GM20431 (cell line): ENCODE measurements around the gene EFNA5.
"Not testable (repeated sequence)": the region's sequence is repeated elsewhere in the genome, so short reads cannot be mapped to it uniquely, and the experiment has no call there.

Source experiments
- in situ Hi-C: fragments of 300-500 bp; cut with MseI, MboI; formaldehyde crosslinking; loops from one replicate; pipeline ENCODE4 v1.15.0; 2020; ENCODE audit warnings: low sequenced_read_pairs; ENCODE audit not compliant: unreplicated experiment

EFNA5 gene

DNA sequence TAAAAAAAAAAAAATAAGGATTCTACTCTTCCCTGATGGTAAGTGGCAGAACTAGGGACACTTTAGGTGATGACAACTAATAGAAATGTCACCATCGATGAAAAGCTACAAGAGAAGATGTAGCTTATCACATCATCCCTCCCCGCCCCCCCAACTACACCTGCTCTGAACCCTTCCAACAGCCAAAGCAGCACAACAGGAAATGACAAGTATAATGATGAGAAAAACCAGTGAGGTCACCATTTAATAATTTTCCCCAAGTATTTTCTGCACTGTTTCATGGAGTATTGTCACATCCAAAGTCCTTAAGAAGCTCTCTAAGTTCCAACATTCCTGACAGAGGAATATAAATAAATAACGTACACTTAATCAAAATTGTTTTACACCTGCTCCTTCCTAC is 221.4 kb downstream of the EFNA5 start:
- in situ Hi-C loops: no loop called here

DNA sequence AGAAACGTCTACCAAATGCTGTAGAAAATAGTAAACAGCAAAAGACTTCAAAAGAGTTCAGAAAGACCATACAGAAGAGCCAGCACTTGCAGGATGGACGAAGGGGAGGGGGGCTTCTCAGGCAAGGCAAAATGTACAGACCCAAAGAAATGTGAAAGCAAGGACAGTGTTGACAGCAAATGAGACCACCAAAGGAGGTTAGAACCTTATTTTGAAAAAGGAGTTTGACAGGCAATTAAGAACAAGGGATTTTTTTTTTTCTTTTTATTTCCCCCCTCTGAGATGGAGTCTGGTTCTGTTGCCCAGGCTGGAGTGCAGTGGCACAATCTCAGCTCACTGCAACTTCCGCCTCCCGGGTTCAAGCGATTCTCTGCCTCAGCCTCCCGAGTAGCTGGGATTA is 223.2 kb downstream of the EFNA5 start:
- in situ Hi-C loops: no loop called here

DNA sequence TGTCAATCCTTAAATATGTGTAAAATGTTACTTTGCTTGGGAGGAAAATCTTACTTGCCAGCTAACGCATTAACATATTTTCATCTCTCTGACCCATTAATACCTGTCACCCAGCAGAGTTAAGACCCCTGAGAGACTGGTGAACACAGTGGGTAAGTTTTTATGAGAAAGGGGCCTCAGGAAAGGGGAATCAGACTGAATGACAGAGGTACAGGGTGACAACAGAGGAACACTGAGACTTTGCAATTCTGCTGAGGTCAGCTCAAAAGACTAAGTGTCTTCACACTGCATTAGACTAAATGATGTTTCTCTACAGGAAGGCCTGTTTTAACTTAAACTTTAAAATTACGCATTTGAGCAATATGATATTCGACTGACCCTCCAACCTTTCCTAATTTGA is 223.8 kb downstream of the EFNA5 start:
- in situ Hi-C loops: no loop called here

DNA sequence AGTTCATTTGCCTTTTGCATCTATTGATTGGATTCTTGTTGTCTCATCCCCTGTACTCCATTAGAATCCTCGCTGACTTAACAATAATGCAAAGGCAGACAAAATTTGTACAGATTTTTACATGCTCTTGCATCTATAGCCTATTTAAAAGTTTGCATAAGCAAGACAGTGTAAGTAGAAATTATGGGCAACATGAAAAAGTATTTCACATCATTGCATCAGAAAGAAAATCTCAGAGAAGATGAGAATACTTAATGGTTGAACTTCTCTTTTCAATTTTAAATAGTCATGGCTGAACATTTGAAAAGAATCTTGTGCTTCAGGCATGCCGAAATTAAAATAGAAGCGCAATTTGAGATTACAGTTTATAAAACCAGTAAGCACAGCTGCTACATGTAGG is 226.4 kb downstream of the EFNA5 start:
- in situ Hi-C loops: no loop called here

GRCh38 chr5:107443897-107444296 is 226.8 kb downstream of the EFNA5 start:
- in situ Hi-C loops: no loop called here

- in situ Hi-C loops: no loop called here
Observed at GRCh38 chr5:107442452-107442851, 228.3 kb downstream of the EFNA5 start.

DNA sequence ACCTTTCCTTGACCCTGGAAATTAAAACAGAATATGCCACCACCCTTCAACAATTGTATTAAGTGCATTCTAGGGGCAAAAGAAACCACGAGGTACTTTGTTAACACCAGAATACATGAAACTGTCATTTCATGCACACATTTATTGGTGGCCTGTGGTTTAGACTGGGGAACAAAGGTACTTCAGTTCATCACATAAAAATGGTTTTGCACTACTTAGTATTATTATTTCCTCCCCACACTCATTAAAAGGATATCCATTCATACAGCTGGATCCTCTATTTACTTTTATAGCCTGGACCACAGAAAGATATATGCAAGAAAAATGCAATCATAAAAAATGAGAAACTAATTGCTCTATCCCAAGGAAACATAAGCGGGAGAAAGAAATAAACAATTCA is 230.9 kb downstream of the EFNA5 start:
- in situ Hi-C loops: no loop called here

DNA sequence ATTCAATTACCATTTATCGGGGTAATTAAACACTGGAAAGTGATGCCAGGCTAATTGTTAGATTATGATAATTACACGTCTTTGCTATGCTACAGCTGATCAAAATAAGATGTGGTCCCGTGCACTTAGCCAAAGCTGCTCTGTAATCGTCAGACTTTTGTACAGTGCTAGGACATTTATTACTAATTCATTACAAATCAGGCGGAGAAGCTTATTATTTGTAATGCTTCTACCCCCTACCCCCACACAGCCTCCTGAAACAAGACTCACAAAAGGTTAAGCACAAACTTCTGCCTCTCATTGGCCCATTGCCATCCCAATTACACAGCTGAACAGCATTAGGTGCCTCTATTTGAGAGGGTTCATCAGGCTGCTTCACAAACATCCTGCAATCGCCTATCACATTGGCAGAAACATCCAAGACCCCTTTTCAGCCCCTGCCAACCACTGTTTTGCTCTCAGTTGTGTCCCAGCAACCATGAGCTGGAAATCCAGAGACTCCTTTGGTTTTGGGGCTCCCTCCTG is 232.7 kb downstream of the EFNA5 start:
- in situ Hi-C loops: no loop called here

DNA sequence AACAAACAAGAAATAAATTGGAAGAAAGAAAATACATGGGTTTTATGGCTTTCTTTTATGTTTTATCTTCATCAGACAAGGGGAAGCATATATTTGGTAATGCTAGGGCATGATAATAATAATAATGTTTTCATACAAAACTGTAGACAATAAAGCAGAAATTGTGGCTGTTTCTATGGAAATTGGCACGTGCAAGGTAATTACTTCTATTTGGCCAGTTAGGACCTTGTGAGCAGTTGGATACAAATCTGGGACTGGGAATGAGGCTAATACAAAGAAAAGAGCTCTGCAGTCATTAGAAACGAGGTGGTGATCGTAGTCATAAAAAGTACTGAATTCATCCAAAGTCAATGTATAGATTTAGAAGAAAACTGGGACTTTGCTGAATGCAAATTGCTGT is 233.6 kb downstream of the EFNA5 start:
- in situ Hi-C loops: no loop called here

GRCh38 chr5:107436201-107436600 is 234.5 kb downstream of the EFNA5 start:
- in situ Hi-C loops: no loop called here

DNA sequence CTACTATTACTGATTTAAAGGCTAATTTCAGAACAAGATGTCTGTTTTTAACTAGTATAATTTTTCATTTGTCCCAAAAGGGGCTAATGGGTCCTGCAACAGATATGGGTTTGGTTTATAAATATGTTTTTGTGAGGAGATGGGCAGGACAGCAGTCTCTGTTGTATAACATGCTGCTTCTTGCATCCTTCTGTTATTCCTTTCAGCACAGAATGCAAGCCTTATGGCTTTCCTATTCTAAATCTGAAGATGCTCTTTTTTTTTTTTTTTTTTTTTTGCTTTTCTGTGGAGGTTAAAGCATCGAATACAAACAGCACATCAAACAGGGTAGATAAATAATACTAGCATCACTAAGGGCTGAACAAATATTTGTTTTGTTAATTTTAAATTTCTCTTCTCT is 235.7 kb downstream of the EFNA5 start:
- in situ Hi-C loops: no loop called here

- in situ Hi-C loops: not testable (repeated sequence)
Observed at GRCh38 chr5:107433646-107434045, 237.1 kb downstream of the EFNA5 start.

GRCh38 chr5:107431998-107432397 is 238.7 kb downstream of the EFNA5 start:
- in situ Hi-C loops: no loop called here

DNA sequence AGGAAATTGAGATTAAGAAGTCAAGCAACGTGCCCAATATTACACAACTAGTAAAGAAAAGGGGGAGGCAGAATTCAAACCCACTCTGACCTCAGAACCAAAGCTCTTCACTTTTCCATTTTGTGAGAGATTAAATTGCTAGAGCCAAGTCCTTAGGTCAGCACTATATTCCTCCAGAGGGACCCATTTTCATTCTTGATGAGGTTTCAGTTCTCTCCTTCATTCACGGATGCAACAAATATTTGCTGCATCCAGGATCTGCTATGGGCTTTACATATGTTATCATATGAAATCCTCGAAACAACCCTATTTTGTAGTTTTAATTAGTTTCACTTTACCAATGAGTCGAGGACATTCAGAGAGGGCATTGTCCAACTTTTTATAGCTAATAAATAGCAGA is 239.2 kb downstream of the EFNA5 start:
- in situ Hi-C loops: no loop called here

- in situ Hi-C loops: no loop called here
Observed at GRCh38 chr5:107430071-107430625, 240.6 kb downstream of the EFNA5 start.

DNA sequence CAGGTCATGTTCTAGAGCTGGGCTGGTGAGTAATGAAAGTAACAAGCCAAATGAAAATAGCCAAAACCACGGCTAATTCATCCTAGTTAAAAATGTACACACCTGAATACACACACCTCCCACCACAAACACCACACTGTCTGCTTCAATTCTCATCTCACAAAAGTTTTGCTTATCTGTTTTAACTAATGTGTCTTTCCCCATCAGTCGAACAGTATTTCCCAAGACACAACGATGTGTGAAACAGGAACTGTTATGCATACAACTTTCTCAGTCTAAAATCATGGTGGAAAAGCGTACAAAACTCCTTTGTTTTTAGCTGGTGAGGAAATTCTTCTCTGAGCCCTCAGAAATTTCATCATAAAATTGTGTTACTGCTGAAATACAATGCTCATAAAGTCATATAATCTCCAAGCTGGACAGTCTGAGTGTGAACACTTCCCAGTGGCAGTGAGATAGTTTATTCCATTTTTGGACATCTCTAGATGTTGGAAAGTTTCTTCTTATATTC is 242.4 kb downstream of the EFNA5 start:
- in situ Hi-C loops: no loop called here

DNA sequence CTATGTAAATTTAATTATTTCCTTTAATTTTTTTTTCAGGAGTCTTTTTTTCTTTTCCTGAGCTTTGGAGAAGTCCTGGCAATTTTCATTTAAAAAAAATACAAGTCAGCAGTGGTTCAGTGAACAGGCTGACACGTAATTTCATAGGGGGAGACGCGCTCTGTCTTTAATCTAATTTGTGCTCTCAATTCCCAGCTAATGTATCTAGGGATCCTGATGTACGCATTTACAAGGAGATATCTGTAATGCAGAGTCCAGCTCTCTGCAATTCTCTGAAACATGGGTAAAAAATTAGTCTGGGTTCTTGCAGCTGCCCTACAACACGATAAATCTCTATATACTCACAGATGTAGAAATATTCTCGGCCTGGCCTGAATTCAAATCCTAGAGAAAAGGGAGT is 243.9 kb downstream of the EFNA5 start:
- in situ Hi-C loops: no loop called here

DNA sequence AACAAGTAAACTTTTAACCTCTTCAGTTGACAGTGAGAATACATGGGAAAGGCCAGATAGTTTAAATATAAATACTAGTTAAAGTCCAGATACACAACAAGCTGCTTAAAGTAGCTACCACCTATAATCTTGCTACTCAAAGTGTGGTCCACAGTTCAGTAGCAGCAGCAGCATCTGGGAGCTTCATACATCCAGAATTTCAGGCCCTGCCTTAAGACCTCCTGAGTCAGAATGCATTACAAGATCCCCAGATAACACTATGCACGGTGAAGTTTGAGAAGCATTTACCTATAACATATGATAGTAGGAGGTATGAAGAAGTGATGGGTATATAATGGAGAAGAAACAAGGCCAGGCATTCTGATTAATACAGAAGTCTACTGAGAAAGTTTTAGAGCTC is 244.5 kb downstream of the EFNA5 start:
- in situ Hi-C loops: no loop called here

GRCh38 chr5:107425541-107426031 is 245.2 kb downstream of the EFNA5 start:
- in situ Hi-C loops: no loop called here

GRCh38 chr5:107424491-107424890 is 246.2 kb downstream of the EFNA5 start:
- in situ Hi-C loops: no loop called here

DNA sequence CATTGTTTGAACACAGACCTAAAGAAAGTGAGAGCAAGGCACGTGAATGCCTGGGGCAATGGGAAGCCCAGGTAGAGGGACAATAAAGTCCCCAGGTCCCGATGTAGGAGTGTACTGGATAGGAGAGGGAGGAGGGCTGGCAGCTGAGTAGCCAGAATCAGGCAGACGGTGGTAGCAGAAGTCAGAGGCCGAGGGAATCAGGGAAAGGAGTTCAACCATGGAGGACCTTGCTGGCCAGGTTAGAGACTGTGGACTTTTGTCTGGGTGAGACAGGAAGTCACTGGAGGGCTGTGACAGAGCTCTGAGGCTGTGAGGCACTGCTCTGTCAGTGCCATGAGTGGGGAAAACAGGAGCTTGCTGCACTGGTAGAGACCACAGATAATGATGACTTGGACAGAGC is 248.2 kb downstream of the EFNA5 start:
- in situ Hi-C loops: no loop called here

- in situ Hi-C loops: no loop called here
Observed at GRCh38 chr5:107419498-107419897, 251.2 kb downstream of the EFNA5 start.
